Epidermal melanocyte (primary cell): ENCODE data around the gene ZP3.
"Not testable (repeated sequence)": the region's sequence is repeated elsewhere in the genome, so short reads cannot be mapped to it uniquely, and the experiment has no call there.

ENCODE experiments used
- DNase-seq: peaks from one replicate; pipeline ENCODE4 v3.0.0; 2011; ENCODE audit warnings: low spot score; ENCODE audit not compliant: insufficient read length

ZP3 gene

DNA sequence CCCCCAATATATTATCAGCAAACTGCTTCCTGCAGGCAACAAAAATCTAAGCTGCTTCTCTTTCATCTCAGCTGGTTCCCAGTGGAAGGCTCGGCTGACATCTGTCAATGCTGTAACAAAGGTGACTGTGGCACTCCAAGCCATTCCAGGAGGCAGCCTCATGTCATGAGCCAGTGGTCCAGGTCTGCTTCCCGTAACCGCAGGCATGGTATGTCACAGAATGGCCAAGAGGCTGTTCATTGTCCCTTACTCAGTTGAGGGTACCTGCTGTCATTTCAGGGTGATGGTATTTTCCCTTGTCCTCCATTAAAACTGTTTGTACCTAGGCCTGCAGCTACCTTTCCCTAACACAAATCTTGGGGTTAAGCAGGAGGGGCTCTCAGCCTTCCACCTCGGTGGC is 15.7 kb downstream of the ZP3 start:
- DNase-seq: not testable (repeated sequence)

DNA sequence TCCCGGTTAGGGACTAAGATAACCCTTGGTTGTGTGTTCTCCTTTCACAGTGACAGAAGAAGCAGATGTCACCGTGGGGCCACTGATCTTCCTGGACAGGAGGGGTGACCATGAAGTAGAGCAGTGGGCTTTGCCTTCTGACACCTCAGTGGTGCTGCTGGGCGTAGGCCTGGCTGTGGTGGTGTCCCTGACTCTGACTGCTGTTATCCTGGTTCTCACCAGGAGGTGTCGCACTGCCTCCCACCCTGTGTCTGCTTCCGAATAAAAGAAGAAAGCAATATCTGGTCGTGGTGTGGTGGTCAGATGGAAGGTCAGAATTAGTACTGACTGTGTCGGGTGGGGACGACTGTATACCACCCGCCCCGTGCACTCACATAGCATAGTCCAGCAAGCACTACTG is 17.0 kb downstream of the ZP3 start:
- DNase-seq: not testable (repeated sequence)

DNA sequence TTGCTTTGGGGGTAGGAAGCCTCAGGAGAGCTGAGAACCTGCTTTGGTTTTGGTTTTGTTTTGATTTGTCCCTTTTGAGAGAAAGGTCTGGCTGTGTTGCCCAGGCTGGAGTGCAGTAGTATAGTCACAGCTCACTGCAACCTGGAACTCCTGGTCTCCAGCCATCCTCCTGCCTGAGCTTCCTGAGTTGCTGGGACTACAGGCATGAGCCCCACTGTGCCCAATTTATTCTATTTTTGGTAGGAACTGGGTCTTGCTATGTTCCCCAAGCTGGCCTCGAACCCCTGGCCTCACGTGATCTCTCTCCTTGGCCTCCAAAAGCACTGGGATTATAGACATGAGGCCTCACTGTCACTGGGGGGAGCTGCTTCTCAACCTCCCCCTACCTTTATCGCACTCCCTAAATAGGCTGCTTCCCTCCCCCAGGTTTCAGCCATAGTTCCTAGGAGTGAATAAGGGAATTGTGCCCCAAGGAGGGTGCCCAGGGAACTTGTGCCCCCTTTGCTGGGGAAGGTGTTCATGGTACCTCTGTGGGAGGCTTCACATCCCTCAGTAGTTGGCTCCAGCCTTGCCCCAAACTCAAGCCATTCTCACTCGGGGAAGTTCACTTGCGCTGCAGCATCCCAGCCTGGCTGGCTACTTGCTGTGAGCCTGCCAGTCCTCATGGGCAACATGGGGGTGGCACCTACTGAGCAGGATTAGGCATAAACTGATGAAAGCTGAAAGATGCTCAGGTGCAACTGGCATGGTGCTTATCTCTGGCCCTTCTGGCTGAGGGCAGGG is 18.1 kb downstream of the ZP3 start:
- not testable (repeated sequence) for DNase-seq

DNA sequence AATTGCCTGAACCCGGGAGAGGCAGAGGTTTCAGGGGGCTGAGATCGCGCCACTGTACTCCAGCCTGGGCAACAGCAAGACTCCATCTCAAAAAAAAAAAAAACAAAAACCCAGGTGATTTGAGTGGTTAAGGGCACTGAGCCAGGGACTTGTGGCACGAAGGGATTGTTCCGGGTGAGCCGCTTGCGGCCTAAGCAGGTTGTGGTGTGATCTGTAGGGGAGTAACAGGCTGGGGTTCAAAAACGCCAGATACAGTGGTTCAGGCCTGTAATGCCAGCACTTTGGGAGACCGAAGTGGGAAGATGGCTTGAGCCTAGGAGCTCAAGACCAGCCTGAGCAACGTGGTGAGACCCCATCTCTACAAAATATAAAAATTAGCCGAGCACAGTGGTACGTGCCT is 19.1 kb downstream of the ZP3 start:
- DNase-seq: not testable (repeated sequence)

DNA sequence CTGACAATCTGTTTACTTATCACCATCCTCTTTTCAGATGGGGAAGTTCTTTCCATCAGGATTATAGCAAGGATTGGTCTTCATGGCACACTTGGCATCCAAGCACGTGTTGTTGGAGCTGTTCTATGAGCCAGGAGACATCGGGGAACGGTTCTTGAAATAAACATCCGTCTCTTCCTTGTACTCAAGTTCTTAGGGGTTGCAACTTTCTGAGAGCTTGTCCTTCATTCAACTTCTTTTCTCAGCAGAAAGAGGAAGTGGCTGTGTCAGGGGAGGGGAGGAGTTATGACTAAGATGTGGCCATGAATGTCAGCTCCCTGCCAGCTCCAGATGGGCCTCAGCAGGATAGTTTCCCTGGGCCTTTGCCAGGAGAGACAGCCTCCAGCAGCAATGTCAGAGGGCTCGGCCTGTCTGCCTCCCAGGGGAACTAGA is 20.8 kb downstream of the ZP3 start:
- not testable (repeated sequence) for DNase-seq

DNA sequence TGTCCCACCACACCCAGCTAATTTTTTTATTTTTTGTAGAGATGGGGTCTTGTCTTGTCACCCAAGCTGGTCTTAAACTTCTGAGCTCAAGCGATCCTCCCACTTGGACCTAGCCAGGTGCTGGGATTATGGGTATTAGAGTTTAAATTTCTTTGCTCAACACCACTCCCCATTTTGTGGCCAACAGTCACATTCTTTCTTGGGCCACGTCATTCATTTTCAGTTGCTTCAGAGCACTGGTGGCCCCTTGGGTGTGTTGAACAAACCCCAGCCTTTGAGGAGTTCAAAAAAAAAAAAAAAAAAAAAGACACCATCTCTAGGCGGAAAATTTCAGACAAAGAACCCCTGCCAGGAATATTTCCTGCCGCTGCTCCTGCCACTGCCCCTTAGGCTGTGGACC is 32.3 kb downstream of the ZP3 start:
- DNase-seq: not testable (repeated sequence)

DNA sequence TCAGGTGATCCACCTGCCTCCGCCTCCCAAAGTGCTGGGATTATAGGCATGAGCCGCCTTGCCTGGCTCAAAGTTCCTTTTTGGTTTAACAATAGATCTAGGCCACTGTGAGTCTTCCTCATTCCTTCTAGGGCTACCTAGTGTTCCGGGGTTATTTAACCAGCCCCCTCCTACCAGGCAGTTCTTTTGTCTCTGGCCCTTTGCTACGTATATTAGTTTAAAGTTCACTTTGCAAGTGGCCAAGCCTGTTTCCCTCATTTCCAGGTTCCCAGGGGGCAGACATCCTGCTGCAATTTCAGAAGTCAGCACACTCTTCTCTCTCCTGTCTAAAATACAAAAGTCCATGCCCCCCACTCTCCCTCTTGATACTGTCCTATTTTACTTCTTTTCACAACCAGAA is 33.8 kb downstream of the ZP3 start:
- not testable (repeated sequence) for DNase-seq

DNA sequence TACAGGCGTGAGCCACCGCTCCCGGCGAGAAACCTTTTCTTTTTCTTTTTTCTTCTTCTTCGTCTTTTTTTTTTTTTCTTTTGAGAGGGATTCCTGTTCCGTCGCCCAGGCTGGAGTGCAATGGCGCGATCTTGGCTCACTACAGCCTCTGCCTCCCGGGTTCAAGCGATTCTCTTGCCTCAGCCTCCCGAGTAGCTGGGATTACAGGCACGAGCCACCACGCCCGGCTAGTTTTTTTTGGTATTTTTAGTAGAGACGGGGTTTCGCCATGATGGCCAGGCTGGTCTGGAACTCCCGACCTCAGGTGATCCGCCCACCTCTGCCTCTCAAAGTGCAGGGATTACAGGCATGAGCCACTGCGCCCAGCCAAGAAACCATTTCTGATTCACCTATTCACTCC is 36.0 kb downstream of the ZP3 start:
- DNase-seq: not testable (repeated sequence)

DNA sequence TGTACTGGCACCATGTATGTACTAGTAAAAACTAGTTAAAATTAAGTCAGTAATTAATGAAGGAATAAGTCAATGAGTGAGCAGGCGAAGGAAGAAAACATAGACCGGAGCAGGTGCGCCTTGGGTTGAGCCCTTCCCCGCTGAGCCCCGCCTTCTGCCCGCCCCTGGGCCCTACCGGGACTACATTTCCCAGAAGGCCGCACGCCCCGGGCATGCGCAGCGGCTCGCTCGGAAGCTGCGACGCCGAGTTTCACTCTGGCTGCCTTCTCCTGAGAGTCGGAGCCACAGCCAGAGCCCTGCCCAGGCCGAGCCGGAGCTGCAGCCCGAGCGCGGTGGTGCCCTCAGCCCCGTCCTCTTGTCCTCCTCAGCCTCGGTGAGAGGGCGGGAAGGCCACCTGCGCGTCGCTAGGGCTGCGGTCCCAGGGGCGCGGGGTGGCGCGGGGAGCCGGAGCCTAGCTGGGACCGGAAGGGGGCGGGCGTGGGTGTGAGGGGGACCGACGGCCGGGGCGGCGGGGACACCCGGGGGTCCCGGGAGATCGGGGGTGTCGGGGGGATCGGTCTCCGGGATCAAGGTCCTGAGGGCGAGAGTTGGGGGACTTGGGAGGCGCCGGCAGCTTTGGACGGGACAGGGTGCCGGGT is 36.8 kb downstream of the ZP3 start, which contains the start of gene DTX2:
Gene DTX2, plus strand, starts transcription at position 246 of the 638 bp plus-strand sequence. CDS start 18,801 bp downstream, outside the sequence.
- DNase-seq: not testable (repeated sequence)

DNA sequence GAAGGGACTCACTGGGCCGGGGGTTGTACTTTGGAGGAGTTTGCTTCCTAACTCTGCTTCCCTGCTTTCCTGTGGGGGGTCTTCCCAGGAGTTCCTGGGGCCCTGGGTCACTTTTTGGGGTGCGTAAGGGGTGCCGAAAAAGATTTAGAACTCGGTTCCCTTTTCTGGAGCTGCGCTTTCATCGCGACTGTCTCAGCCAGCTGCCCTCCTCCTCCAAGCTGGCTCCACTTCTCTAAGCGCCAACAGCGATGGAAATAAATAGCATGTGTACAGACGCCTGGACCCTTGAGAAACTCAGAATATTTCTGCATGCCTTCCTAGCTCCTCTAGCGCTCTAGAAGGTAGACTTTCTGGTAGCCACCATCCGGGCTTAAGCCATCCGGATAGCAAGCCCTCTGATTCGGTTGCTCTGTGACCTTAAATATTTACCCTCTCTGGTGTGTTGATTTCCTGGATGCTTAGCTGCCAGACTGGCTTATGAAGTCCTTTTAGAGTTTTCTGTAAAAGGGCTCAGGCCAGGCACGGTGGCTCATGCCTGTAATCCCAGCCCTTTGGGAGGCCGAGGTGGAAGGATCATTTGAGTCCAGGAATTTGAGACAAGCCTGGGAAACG is 37.6 kb downstream of the ZP3 start:
- not testable (repeated sequence) for DNase-seq

DNA sequence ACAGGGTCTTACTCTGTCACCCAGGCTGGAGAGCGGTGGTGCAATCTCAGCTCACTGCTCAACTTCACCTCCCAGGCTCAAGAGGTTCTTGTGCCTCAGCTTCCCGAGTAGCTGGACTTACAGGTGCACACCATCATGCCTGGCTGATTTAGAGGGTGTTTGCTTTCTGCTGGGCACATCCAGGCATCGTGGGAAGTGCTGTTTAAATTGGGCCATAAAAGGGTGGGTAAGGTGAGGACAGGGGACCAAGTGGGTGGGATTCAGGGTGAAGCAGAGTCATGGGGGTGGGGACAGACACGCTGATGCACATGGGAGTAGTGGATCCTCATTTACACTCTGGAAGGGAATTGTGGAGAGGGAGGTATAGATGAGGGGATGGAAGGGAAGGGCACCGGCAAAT is 40.2 kb downstream of the ZP3 start:
- DNase-seq: not testable (repeated sequence)

DNA sequence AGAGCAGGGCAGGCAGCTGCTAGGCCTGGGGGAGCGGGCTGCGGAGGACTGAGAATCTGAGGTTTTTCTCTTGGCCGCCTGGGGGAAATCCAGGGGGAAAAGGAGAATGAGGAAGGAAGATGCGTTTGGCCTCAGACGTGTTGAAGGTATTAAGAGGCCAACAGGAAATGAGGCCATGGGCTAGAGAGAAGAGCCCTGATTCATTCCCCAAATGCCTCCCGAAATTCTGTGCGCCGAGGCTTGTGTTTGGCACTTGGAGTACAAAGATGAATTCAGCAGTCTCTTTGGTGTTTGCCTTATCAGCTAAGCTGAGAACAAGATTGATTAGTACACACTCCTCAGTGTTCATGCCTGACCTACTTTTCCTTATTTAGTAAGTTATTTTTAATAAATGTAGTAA is 41.2 kb downstream of the ZP3 start:
- DNase-seq: not testable (repeated sequence)

DNA sequence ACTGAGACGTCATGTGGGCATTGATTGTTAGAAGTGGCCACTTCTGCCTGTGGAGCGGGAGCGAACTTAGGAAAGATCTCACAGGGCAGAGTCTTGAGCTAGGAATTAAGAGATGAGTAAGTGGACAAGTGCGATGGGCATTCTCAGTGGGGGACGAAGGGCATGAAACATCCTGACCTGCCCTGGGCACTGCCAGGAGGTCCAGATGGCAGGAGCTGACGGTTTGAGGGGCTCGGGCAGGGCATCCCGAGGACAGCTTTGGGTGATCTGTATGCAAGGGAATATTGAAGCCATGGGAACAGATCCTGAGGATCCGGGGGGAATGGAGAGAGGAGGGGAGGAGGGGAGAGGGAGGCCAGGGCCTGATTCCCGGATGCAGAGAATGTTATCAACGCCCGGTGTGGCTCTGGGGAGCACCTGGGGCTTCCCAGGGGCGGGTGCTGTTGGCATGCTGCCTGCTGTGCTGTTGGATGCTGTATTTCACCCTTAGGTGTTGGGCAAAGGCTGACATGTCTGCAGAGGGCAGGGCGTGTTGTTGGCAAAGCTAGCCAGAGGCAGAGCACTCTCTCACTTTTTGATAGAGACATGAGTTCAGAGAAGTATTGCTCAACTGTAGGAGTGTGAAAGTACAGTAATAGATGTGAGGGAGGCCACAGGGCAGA is 43.1 kb downstream of the ZP3 start:
- not testable (repeated sequence) for DNase-seq

DNA sequence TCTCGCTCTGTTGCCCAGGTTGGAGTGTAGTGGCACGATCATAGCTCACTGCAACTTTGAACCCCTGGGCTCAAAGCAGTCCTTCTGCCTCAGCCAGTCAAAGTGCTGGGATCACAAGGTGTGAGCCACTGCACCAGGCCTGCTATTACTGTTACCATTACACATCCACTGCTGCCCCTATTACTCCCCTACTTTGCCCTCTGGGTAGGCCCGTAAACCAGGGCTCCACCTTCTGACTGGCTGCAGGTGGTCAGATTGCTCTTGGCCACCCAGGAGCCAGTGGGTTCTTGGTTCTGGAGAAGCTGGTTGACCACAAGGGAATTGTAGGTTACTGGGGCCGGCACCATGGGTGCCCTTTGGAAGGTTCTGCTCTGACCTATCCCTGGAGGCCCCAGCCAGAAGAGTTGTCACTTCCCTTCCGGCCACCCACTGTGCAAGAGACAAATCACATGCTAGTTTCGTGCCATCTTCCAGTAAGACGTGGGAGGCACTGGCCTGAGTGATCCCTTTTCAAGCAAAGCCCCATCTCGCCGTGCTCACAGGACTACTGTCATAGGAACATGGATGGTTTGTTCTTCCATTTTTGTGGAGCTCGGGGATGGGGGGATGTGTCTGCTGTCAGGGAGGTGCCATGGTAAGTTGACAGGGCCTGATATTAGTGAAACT is 46.9 kb downstream of the ZP3 start:
- not testable (repeated sequence) for DNase-seq

DNA sequence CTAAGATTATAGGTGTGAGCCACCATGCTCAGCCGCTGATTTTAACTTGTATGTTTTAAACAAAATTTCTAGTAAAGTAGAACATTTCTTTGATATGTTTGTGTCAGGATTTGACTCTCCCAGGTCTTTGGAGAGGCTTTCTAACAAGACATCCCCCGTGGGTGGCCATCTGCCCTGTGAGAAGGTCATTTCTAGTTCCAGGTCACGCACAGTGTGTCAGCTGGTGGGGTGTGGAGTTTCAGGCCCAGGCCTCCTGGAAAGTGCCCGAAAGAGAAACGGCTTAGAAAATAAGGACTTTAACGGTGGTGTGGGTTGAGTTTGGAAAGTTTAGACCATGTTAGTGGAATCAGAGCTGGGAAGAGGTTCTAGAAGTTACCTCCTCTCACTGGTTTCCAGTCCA is 48.3 kb downstream of the ZP3 start:
- DNase-seq: not testable (repeated sequence)

DNA sequence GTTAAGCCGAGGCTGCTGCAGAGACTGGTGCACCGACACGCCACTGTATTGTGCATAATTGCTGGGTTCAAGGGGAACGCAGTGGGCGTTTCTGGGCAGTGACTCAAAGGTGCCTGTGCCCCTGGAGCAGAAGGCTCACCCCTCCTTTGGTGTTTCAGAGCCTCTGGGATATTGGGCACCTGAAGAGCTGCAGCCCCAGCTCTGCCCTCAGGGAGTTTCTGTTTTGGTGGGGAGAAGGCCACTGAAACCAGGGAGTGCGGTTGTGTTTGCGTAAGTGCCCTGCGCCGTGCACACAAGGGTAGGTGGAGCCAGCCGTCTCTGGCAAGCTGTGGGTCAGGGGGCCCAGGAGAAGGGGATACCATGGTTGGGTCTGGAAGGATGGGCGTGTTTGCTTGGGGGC is 51.5 kb downstream of the ZP3 start:
- not testable (repeated sequence) for DNase-seq

DNA sequence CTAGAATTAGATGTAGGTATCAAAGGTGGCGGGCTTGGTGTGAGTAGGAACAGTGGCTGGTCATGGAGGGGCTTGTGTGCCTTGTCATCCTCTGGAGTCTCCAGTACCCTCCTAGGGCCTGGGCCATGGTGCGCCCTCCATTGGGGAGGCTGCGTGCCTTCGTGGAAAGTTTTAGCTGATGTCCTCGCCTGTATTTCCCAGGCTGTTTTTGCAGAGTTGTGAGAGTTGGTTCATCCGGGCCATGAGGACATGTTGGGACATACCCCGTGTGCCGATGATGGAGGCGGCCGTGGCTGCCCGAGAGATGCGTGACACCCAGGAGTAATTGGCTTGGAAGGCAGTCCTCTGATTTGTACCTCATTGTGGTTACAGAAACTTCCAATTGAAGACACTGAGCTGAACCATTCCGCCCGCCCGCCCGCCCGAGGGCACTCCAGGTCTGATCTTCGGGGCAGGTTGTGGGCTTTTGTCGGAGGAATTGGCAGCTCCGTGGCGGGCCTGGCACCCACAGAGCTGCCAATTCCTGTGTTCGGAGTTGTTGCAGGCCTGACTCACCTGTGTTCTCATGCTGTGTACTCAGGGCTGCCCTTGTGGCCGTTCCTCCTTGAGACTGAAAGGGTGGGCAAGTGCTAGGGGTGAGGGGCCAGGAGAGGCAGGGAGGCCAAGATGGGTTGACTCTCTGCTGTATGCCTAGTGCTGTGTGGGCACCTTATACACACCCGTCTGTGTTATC is 52.2 kb downstream of the ZP3 start:
- DNase-seq: not testable (repeated sequence)

DNA sequence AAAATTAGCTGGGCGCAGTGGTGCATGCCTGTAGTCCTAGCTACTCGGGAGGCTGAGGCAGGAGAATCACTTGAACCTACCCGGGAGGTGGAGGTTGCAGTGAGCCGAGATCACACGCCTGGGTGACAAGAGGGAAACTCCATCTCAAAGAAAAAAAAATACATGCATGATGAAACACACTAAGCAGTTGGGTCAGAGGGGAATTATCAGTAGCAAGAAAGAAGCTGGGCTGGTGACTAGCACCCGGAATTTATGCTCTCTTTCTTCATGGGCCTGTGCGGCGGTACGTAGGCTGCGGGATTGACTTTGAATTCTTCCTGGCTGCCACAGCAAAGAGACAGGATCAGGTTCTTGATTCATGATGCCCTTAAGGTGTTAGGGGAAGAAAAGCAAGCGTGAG is 54.9 kb downstream of the ZP3 start:
- DNase-seq: not testable (repeated sequence)

DNA sequence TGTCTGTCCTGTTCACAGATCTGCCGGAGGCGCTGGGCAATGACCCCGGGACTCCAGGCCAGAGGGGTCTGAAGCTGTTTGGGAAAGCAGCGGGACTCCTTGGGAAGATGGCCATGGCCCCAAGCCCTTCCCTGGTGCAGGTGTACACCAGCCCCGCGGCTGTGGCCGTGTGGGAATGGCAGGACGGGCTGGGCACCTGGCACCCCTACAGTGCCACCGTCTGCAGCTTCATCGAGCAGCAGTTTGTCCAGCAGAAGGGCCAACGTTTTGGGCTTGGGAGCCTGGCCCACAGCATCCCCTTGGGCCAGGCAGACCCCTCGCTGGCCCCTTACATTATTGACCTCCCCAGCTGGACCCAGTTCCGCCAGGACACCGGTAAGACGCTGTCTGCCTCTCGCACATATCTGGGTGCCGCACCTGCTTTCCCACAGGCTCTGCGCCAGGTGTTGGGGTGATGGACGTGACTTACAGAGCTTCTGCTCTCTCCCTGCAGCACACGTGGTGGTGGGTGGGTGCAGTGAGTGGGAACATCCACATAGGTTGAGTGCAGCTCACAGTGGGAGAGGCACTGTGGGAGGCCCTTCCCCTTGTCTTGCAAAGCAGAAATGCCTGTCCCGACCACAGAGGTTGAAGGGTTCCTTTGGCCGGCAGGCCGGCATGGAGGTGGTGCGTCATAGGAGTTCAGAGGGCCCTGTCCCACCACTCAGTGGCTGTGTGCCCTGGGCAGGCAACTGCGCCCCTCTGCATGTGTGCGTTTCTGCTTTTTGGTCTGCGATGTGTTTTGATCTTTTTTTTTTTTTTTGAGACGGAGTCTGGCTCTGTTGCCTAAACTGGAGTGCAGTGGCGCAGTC is 55.9 kb downstream of the ZP3 start:
- not testable (repeated sequence) for DNase-seq
